ENCODE results near the gene SUMF1.
A peak's percentile ranks its signal among the peaks of the same experiment; 100 is the strongest.

SUMF1 gene

GRCh38 chr3:4350789-4351163 is 116.3 kb downstream of the SUMF1 start:
- H3K4me3 ChIP-seq (IDR thresholded peaks at IDR 0.05; ENCODE audit: insufficient read depth, low read depth, low read length), result no peak overlapping the region
- no peaks in the 10 kb centered on the region for H3K27me3 ChIP-seq (ENCODE audit: insufficient read depth, low read depth)

DNA sequence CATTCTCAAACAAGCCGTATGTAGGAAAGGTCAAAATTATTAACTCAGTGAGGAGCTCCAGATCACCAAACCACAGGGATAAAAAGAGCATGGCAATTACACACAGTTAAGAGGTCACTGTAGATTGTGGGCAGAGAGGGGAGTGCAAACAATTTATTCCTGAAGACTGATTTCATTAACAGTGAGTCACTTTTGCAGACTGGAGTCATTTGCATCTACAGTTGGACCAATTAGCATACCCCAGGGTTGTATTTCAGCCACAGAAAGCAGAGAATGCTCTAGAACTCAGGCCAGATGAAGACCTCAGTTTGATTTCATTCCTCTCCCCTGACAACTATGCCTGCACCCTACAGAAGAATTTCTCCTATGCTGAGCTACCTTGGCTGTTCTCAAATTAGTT is 123.8 kb downstream of the SUMF1 start:
- no peak overlapping the region for H3K4me3 ChIP-seq (IDR thresholded peaks at IDR 0.05; ENCODE audit: insufficient read depth, low read depth, low read length)
- H2AFZ ChIP-seq (ENCODE audit: low read depth), result no peak overlapping the region
- H3K79me2 ChIP-seq (ENCODE audit: insufficient read depth, low read depth), result no peaks in the 10 kb centered on the region
- H3K27ac ChIP-seq, result no peak overlapping the region
- no peaks in the 10 kb centered on the region for H3K4me1 ChIP-seq (ENCODE audit: low read depth, poor library complexity, severe bottlenecking)
- H3K27me3 ChIP-seq (ENCODE audit: insufficient read depth, low read depth), result no peaks in the 10 kb centered on the region
- no peak overlapping the region for H3K4me2 ChIP-seq
- no peaks in the 10 kb centered on the region for H3K36me3 ChIP-seq (ENCODE audit: insufficient read depth)
- TF ChIP-seq, protein P1, sequence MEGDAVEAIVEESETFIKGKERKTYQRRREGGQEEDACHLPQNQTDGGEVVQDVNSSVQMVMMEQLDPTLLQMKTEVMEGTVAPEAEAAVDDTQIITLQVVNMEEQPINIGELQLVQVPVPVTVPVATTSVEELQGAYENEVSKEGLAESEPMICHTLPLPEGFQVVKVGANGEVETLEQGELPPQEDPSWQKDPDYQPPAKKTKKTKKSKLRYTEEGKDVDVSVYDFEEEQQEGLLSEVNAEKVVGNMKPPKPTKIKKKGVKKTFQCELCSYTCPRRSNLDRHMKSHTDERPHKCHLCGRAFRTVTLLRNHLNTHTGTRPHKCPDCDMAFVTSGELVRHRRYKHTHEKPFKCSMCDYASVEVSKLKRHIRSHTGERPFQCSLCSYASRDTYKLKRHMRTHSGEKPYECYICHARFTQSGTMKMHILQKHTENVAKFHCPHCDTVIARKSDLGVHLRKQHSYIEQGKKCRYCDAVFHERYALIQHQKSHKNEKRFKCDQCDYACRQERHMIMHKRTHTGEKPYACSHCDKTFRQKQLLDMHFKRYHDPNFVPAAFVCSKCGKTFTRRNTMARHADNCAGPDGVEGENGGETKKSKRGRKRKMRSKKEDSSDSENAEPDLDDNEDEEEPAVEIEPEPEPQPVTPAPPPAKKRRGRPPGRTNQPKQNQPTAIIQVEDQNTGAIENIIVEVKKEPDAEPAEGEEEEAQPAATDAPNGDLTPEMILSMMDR (conservative IDR thresholded peaks at IDR 0.05; ENCODE audit: low read depth, low read length), result no peak
- no peaks in the 10 kb centered on the region for H4K20me1 ChIP-seq (ENCODE audit: insufficient read depth)
- H3K9ac ChIP-seq, result no peak overlapping the region

More at GRCh38 chr3:4350789-4351163, 116.3 kb downstream of the SUMF1 start:
- no peaks in the 10 kb centered on the region for H3K36me3 ChIP-seq (ENCODE audit: insufficient read depth)
- H3K79me2 ChIP-seq (ENCODE audit: insufficient read depth, low read depth), result no peaks in the 10 kb centered on the region
- H3K9ac ChIP-seq, result no peak overlapping the region
- no peak overlapping the region for H2AFZ ChIP-seq (ENCODE audit: low read depth)
- no peaks in the 10 kb centered on the region for H4K20me1 ChIP-seq (ENCODE audit: insufficient read depth)
- no peak overlapping the region for H3K4me2 ChIP-seq
- no peaks in the 10 kb centered on the region for H3K4me1 ChIP-seq (ENCODE audit: low read depth, poor library complexity, severe bottlenecking)
- TF ChIP-seq, protein P1 (conservative IDR thresholded peaks at IDR 0.05; ENCODE audit: low read depth, low read length), result peak; percentile 79
- no peak overlapping the region for H3K27ac ChIP-seq

DNA sequence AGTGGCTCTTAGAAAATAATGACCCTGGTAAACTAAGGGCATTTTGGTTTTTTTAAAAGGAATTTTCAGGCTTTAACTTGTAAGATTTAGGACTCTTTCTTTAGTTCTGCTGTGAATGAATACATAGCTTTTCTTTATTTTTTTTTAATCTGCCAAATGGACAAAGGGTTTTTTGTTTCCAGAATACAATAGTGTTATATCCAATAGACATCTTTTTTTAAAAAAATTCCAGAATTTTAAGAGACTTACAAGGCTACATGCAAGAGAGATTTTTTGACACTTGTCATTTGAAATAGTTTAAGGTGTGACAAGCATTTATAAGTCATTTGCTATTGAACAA is 125.8 kb downstream of the SUMF1 start:
- Histone ChIP-seq H3K36me3 (ENCODE audit: insufficient read depth) (no peaks in the 10 kb centered on the region), H2AFZ (ENCODE audit: low read depth) (no peak overlapping the region), H3K79me2 (ENCODE audit: insufficient read depth, low read depth) (no peaks in the 10 kb centered on the region), H3K27ac (no peak overlapping the region), H3K27me3 (ENCODE audit: insufficient read depth, low read depth) (no peaks in the 10 kb centered on the region), H4K20me1 (ENCODE audit: insufficient read depth) (no peaks in the 10 kb centered on the region), H3K4me2 (no peak overlapping the region), H3K4me1 (ENCODE audit: low read depth, poor library complexity, severe bottlenecking) (no peaks in the 10 kb centered on the region), H3K4me3 (IDR thresholded peaks at IDR 0.05; ENCODE audit: insufficient read depth, low read depth, low read length) (no peak overlapping the region), H3K9ac (no peak overlapping the region)
- TF ChIP-seq, protein P1 (conservative IDR thresholded peaks at IDR 0.05; ENCODE audit: low read depth, low read length), result no peak

DNA sequence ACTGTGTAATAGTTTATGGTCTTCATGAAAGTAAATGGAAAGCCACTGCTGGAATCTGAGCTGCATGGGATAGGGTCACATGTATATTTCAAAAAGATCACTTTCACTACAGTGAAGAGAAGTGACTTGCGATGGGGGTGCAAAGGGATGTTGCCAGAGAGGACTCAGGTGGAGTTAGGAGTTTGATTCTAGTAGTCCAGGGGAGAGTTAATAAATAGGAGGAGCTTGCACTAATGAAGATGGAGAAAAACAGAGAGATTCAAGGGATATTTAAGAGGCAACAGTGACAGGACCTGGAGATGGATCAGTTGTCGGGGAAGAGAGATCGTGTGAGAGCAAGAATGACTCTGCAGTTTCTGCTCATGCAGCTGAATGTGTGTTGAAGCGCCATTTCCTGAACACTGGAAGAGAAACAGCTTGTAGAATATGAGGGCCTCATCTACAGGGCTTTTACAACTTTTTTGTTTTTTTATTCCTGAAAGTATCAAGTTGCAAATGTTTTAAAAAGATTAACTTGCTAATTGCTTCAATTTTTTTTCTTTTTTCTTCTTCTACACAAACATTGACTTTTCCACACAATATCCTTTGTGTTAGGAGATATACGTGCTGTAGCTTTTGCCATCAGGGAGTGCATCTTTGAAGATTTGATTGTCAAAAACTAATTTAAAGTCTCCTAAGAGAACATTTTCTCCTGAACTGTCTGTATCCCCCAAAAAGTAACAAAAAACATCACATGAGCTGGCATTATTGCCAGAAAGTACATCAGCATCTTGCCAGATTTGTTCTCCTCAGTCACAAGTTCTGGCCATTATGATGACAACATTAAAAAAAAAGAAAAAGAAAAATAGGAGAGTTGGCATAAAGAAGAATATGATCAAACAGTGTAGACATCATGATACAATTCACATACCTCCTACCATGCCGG is 126.4 kb downstream of the SUMF1 start:
- H2AFZ ChIP-seq (ENCODE audit: low read depth), result no peak overlapping the region

More for the DNA sequence above, 126.4 kb downstream of the SUMF1 start:
- Histone ChIP-seq H3K4me1 (ENCODE audit: low read depth, poor library complexity, severe bottlenecking) (no peaks in the 10 kb centered on the region), H3K4me3 (IDR thresholded peaks at IDR 0.05; ENCODE audit: insufficient read depth, low read depth, low read length) (no peak overlapping the region), H3K9ac (no peak overlapping the region), H4K20me1 (ENCODE audit: insufficient read depth) (no peaks in the 10 kb centered on the region), H3K4me2 (no peak overlapping the region), H3K79me2 (ENCODE audit: insufficient read depth, low read depth) (no peaks in the 10 kb centered on the region), H3K36me3 (ENCODE audit: insufficient read depth) (no peaks in the 10 kb centered on the region), H3K27ac (no peak overlapping the region), H3K27me3 (ENCODE audit: insufficient read depth, low read depth) (no peaks in the 10 kb centered on the region)
- TF ChIP-seq, protein P1 (conservative IDR thresholded peaks at IDR 0.05; ENCODE audit: low read depth, low read length), result no peak

Data from KMS-11 (cell line).